Breast epithelium (tissue), 4 donors: Measurements from ENCODE around the gene TEX26. TPM values are rescaled to one million over a fixed set of nuclear protein-coding genes. Genes with fewer than 3 reads are reported as not detected.

Experiments
- DNase-seq, 2 donors: peaks; one replicate each; pipeline ENCODE4 v3.0.0-alpha.2; 2019; ENCODE audit warnings: low spot score in 2 of 2
- H3K27ac ChIP-seq, 2 donors: fragments of 200-600 bp; sonication (generic) in 1 of 2; one replicate each; pipeline ENCODE4 v1.5.1; 2016 to 2019; ENCODE audit warnings: mild to moderate bottlenecking in 1 of 2
- H3K27me3 ChIP-seq, 2 donors: fragments of 200-600 bp; sonication (generic) in 1 of 2; one replicate each; pipeline versions ENCODE4 v1.5.1 to v1.6.0; 2017 to 2019; ENCODE audit warnings: control low read depth in 1 of 2, mild to moderate bottlenecking in 1 of 2
- H3K36me3 ChIP-seq: fragments of 200-600 bp; one replicate; pipeline ENCODE4 v1.5.1; 2019
- H3K4me1 ChIP-seq, 2 donors: fragments of 200-600 bp; sonication (generic); one replicate each; pipeline ENCODE4 v1.5.1; 2016 to 2019; ENCODE audit warnings: control low read depth in 1 of 2
- H3K4me3 ChIP-seq, 3 donors: fragments of 200-600 bp; sonication (generic); 1 replicate in 2 of 3; 2 replicates in 1 of 3; pipeline ENCODE4 v1.5.1; 2016 to 2019; ENCODE audit warnings: mild to moderate bottlenecking in 3 of 3, moderate library complexity in 2 of 3
- H3K9me3 ChIP-seq, 2 donors: fragments of 200-600 bp; sonication (generic) in 1 of 2; one replicate each; pipeline ENCODE4 v1.5.1; 2016 to 2019; ENCODE audit warnings: control low read depth in 1 of 2
- CTCF ChIP-seq, 3 donors: fragments of 450-650 bp; IDR thresholded peaks; one replicate each; pipeline ENCODE4 v1.5.1; 2016 to 2017; ENCODE audit warnings: antibody characterized with exemption in 3 of 3, mild to moderate bottlenecking in 3 of 3, moderate library complexity in 3 of 3
- POLR2A ChIP-seq: fragments of 450-650 bp; IDR thresholded peaks from one replicate; pipeline ENCODE4 v1.6.1; 2016; ENCODE audit warnings: antibody characterized with exemption, mild to moderate bottlenecking, moderate library complexity
- POLR2AphosphoS5 ChIP-seq, 3 donors: sonication (generic); formaldehyde crosslinking; IDR thresholded peaks; one replicate each; pipeline ENCODE4 v1.6.1; 2017; ENCODE audit warnings: antibody characterized with exemption in 3 of 3
- intact Hi-C: fragments of 100-400 bp; cut with DNase I; formaldehyde crosslinking; loops from one replicate; pipeline ENCODE4 v1.15.1; 2023; ENCODE audit warnings: low total_unique reads
- total RNA-seq, 3 donors: library from RNA; depleted of rRNA; stranded (reverse); fragments of >200 nt; gene quantifications; one replicate each; pipeline ENCODE4 v1.1.0, GENCODE V29; 2016

Gene TEX26
- total RNA-seq, 3 donors from 2014 or later, result 0.48 to 0.59 TPM; not detected in 1

GRCh38 chr13:30971575-30971974 is 39.1 kb downstream of the TEX26 start:
- TF ChIP-seq CTCF (IDR thresholded peaks at IDR 0.05) (no peak), POLR2AphosphoS5 (IDR thresholded peaks at IDR 0.05) (no peak), POLR2A (no peak)
- Histone ChIP-seq H3K27me3 (no peaks in the 10 kb centered on the region), H3K4me1 (peaks cover 0 to 3% of the 10 kb centered on the region in 2 donors), H3K27ac (no peak overlapping the region), H3K36me3 (no peaks in the 10 kb centered on the region), H3K4me3 (no peak overlapping the region), H3K9me3 (no peaks in the 10 kb centered on the region)
- no peak for DNase-seq
- intact Hi-C loops, result no loop called here

- H3K27ac ChIP-seq, result no peak overlapping the region
- peaks cover 0 to 3% of the 10 kb centered on the region in 2 donors for H3K4me1 ChIP-seq
- no peaks in the 10 kb centered on the region for H3K27me3 ChIP-seq
- intact Hi-C loops, result no loop called here
- H3K4me3 ChIP-seq, result no peak overlapping the region
- no peak for DNase-seq
- H3K9me3 ChIP-seq, result no peaks in the 10 kb centered on the region
- no peaks in the 10 kb centered on the region for H3K36me3 ChIP-seq
- TF ChIP-seq CTCF (IDR thresholded peaks at IDR 0.05) (no peak), POLR2A (no peak), POLR2AphosphoS5 (IDR thresholded peaks at IDR 0.05) (no peak)
These were observed 40.5 kb downstream of the TEX26 start for GRCh38 chr13:30972888-30973377.

GRCh38 chr13:30974350-30974749 is 41.9 kb downstream of the TEX26 start:
- TF ChIP-seq POLR2AphosphoS5 (IDR thresholded peaks at IDR 0.05) (no peak), POLR2A (no peak), CTCF (IDR thresholded peaks at IDR 0.05) (no peak)
- H3K27ac ChIP-seq, result no peak overlapping the region
- H3K27me3 ChIP-seq, result no peaks in the 10 kb centered on the region
- no peak for DNase-seq
- H3K36me3 ChIP-seq, result no peaks in the 10 kb centered on the region
- H3K4me3 ChIP-seq, result no peak overlapping the region
- intact Hi-C loops, result no loop called here
- H3K4me1 ChIP-seq, result peaks cover 0 to 3% of the 10 kb centered on the region in 2 donors
- H3K9me3 ChIP-seq, result no peaks in the 10 kb centered on the region

GRCh38 chr13:30976025-30976424 is 43.6 kb downstream of the TEX26 start:
- H3K36me3 ChIP-seq, result no peaks in the 10 kb centered on the region
- DNase-seq, result no peak
- no peak overlapping the region for H3K4me3 ChIP-seq
- H3K27me3 ChIP-seq, result no peaks in the 10 kb centered on the region
- TF ChIP-seq CTCF (IDR thresholded peaks at IDR 0.05) (no peak), POLR2AphosphoS5 (IDR thresholded peaks at IDR 0.05) (no peak), POLR2A (no peak)
- intact Hi-C loops, result no loop called here
- H3K4me1 ChIP-seq, result peaks cover 0 to 3% of the 10 kb centered on the region in 2 donors
- no peaks in the 10 kb centered on the region for H3K9me3 ChIP-seq
- no peak overlapping the region for H3K27ac ChIP-seq

GRCh38 chr13:30978981-30979956 is 46.8 kb downstream of the TEX26 start:
- Histone ChIP-seq H3K27me3 (no peaks in the 10 kb centered on the region), H3K4me1 (no peaks in the 10 kb centered on the region), H3K4me3 (no peak overlapping the region), H3K36me3 (no peaks in the 10 kb centered on the region), H3K27ac (no peak overlapping the region), H3K9me3 (no peaks in the 10 kb centered on the region)
- intact Hi-C loops, result no loop called here
- DNase-seq, result no peak
- TF ChIP-seq POLR2A, result no peak
- TF ChIP-seq POLR2AphosphoS5 (IDR thresholded peaks at IDR 0.05), result no peak
- TF ChIP-seq CTCF (IDR thresholded peaks at IDR 0.05), result no peak
